ENCODE data around the gene BCAP31. TPM values are rescaled to one million over a fixed set of nuclear protein-coding genes. Genes with fewer than 3 reads are reported as not detected.

BCAP31 gene
- total and polyA plus RNA-seq, 10 donors = 77.3 to 173 (median 134) TPM

DNA sequence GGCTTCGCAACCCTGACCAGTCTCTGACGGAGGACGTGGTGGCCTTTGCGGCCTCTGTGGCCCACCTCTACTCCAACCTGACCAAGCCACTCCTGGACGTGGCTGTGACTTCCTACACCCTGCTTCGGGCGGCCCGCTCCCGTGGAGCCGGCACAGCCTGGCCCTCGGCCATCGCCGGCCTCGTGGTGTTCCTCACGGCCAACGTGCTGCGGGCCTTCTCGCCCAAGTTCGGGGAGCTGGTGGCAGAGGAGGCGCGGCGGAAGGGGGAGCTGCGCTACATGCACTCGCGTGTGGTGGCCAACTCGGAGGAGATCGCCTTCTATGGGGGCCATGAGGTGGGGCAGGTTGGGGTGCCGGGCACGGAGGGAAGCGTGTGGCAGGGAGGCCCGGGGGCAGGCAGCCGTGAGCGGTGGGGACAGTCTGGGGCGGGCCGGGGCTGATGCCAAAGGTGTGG lies 1.7 kb upstream of the BCAP31 start:
- Histone ChIP-seq H3K9me3 (no peaks in the 10 kb centered on the region), H3K4me3 (peak overlapping the region in 5 of 8 donors; percentile 28 to 88 (median 72)), H3K27ac (peak overlapping the region; percentile 66 to 95 (median 93)), H3K27me3 (replicated peaks in 1 of 7) (no peaks in the 10 kb centered on the region), H3K4me1 (peaks cover 23 to 71% (median 55%) of the 10 kb centered on the region in 6 donors), H3K36me3 (peaks cover 0 to 32% (median 0%) of the 10 kb centered on the region in 6 donors)
- intact Hi-C loops (cut with DNase I; ENCODE audit: low total_unique reads) = no loop called here
- WGBS, 5 donors = 59 to 81% (median 77%) methylated on average over 6 to 35 of the region's 35 CpGs
- TF ChIP-seq CTCF (IDR thresholded peaks at IDR 0.05 in 8 of 11, conservative IDR thresholded peaks at IDR 0.05 in 3 of 11) (no peak), POLR2AphosphoS5 (IDR thresholded peaks at IDR 0.05) (no peak), POLR2A (IDR thresholded peaks at IDR 0.05) (no peak)
- no peak for DNase-seq

GRCh38 chrX:153725039-153725831 lies 1.0 kb upstream of the BCAP31 start:
- WGBS, 5 donors = 61 to 88% (median 78%) methylated on average over 10 to 55 of the region's 55 CpGs
- H3K4me1 ChIP-seq = peaks cover 23 to 66% (median 55%) of the 10 kb centered on the region in 6 donors

DNA sequence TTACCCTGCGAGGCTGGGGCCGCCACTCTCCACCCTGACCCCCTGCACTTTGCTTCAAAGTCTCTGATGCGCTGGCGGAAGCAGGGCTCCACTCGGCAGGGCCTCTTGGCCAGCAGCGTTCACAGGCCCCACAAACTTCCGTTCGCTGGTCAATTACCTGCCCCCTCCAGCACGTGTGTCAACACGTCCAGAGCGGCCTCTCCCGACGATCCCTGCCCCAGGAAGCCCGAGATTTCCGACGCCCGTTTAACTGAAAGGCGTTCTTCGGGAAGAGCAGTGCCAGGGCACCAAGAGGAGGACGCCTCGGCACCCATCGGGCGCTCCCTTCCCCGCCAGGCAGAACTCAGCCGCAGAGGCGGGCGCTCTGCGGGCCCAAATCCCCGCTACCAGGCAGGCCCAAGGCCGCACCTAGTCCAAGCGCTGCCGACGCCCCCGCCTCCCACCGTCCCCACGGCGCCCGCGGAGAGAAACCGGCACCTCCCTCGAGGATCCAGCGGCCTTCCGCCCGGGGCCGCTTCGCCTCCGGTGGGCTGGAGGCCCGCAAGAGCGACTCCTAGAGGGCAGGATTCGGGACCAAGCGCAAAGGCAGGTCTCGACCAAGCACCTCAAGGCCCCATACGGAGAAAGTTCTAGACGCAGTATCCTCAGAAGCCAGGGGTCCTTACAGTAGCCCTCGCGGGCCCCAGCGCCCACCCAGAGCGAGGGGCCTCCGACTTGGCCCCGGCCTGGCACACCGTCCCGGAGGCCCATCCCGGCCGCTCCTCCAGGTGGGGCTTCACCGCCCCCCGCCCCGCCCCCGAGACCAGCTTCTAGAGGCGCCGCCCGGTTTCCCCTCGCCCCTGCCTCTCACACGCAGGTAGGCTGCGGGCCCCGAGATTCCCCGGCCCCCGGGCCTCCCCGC lies 586 bp downstream of the BCAP31 start:
- TF ChIP-seq POLR2AphosphoS5 (IDR thresholded peaks at IDR 0.05) = peak; percentile 11 to 72 (median 57)
- TF ChIP-seq POLR2A (IDR thresholded peaks at IDR 0.05) = no peak
- TF ChIP-seq CTCF (IDR thresholded peaks at IDR 0.05 in 8 of 11, conservative IDR thresholded peaks at IDR 0.05 in 3 of 11) = peak in 3 of 11 experiments; percentile 22 to 40 (median 39)
- WGBS, 5 donors = 0 to 34% (median 1%) methylated on average over 19 to 78 of the region's 78 CpGs
- intact Hi-C loops (cut with DNase I; ENCODE audit: low total_unique reads) = no loop called here
- H3K4me3 ChIP-seq = peak overlapping the region; percentile 54 to 88 (median 66)
- no peaks in the 10 kb centered on the region for H3K27me3 ChIP-seq (replicated peaks in 1 of 7)
- H3K36me3 ChIP-seq = peaks cover 0 to 37% (median 18%) of the 10 kb centered on the region in 6 donors
- H3K9me3 ChIP-seq = no peaks in the 10 kb centered on the region
- H3K27ac ChIP-seq = peak overlapping the region; percentile 66 to 95 (median 93)
- DNase-seq = peak; percentile 90
- H3K4me1 ChIP-seq = peaks cover 23 to 62% (median 53%) of the 10 kb centered on the region in 6 donors

More at GRCh38 chrX:153725039-153725831, 1.0 kb upstream of the BCAP31 start:
- H3K4me3 ChIP-seq = peak overlapping the region in 7 of 8 donors; percentile 2 to 88 (median 71)
- no peak for TF ChIP-seq POLR2AphosphoS5 (IDR thresholded peaks at IDR 0.05)
- TF ChIP-seq CTCF (IDR thresholded peaks at IDR 0.05 in 8 of 11, conservative IDR thresholded peaks at IDR 0.05 in 3 of 11) = no peak
- TF ChIP-seq POLR2A (IDR thresholded peaks at IDR 0.05) = no peak
- no peaks in the 10 kb centered on the region for H3K9me3 ChIP-seq
- no peaks in the 10 kb centered on the region for H3K27me3 ChIP-seq (replicated peaks in 1 of 7)
- peak; percentile 88 for DNase-seq
- intact Hi-C loops (cut with DNase I; ENCODE audit: low total_unique reads) = no loop called here
- H3K27ac ChIP-seq = peak overlapping the region; percentile 66 to 95 (median 93)
- peaks cover 0 to 35% (median 5%) of the 10 kb centered on the region in 6 donors for H3K36me3 ChIP-seq
